GM10266 (cell line): Measurements from ENCODE around the gene PNPT1.

Experiments
- DNase-seq: peaks from one replicate; pipeline ENCODE4 v3.0.0; 2012; ENCODE audit errors: extremely low spot score
- CTCF ChIP-seq: IDR thresholded peaks from 2 replicates; pipeline ENCODE4 v1.5.1; 2012; ENCODE audit warnings: mild to moderate bottlenecking, low read depth; ENCODE audit not compliant: control insufficient read depth, insufficient read depth; ENCODE audit errors: missing control alignments

The PNPT1 gene

GRCh38 chr2:55592130-55592529 is 101.5 kb downstream of the PNPT1 start:
- no peak for TF ChIP-seq CTCF
- DNase-seq, result no peak

GRCh38 chr2:55590810-55591440 is 102.7 kb downstream of the PNPT1 start:
- DNase-seq, result peak; percentile 34
- no peak for TF ChIP-seq CTCF

- DNase-seq, result no peak
- TF ChIP-seq CTCF, result no peak
Observed at GRCh38 chr2:55585451-55586080, 108.1 kb downstream of the PNPT1 start.
